HepG2 (cell line): ENCODE results near the gene ZNF444. TPM values are rescaled to one million over a fixed set of nuclear protein-coding genes. Genes with fewer than 3 reads are reported as not detected.

Experiments used
- ATM ChIP-seq: fragments of 450-650 bp; IDR thresholded peaks from 2 replicates; pipeline ENCODE4 v1.7.1; 2017; ENCODE audit warnings: mild to moderate bottlenecking, borderline replicate concordance
- CREB3 ChIP-seq: sonication (generic); formaldehyde crosslinking; IDR thresholded peaks from 2 replicates; pipeline ENCODE4 v1.5.0; 2020; ENCODE audit warnings: missing genetic modification reagents
- CSRNP2 ChIP-seq: sonication (generic); formaldehyde crosslinking; conservative IDR thresholded peaks from 2 replicates; pipeline ENCODE4 v1.8.0; 2022; ENCODE audit warnings: low read depth, missing genetic modification reagents
- FOXP1 ChIP-seq, 2 experiments: fragments of 450-650 bp in 1 of 2; IDR thresholded peaks; 2 replicates each; pipeline ENCODE4 v1.6.1; 2017 to 2018; ENCODE audit warnings: antibody characterized with exemption in 1 of 2
- GATAD1 ChIP-seq: IDR thresholded peaks from 2 replicates; pipeline ENCODE4 v1.6.1; 2016; ENCODE audit warnings: missing genetic modification reagents, missing compliant biosample characterization
- HNF4A ChIP-seq: sonication (generic); formaldehyde crosslinking; IDR thresholded peaks from 2 replicates; pipeline ENCODE4 v1.4.0; 2020; ENCODE audit warnings: missing genetic modification reagents
- IRX3 ChIP-seq: sonication (generic); formaldehyde crosslinking; IDR thresholded peaks from 2 replicates; pipeline ENCODE4 v1.8.1; 2023; ENCODE audit warnings: mild to moderate bottlenecking, low read depth, missing genetic modification reagents, borderline replicate concordance
- MTF2 ChIP-seq: sonication (generic); formaldehyde crosslinking; IDR thresholded peaks from 2 replicates; pipeline ENCODE4 v1.5.0; 2020; ENCODE audit warnings: missing genetic modification reagents, borderline replicate concordance
- PPARG ChIP-seq: conservative IDR thresholded peaks from 2 replicates; pipeline ENCODE4 v1.6.1; 2016; ENCODE audit warnings: missing biosample characterization, missing genetic modification reagents
- SAP130 ChIP-seq: IDR thresholded peaks from 2 replicates; pipeline ENCODE4 v1.6.1; 2016; ENCODE audit warnings: low read depth
- SP4 ChIP-seq: sonication (generic); formaldehyde crosslinking; IDR thresholded peaks from 2 replicates; pipeline ENCODE4 v1.8.1; 2023; ENCODE audit warnings: mild to moderate bottlenecking, missing genetic modification reagents
- ZBTB42 ChIP-seq: sonication (generic); formaldehyde crosslinking; IDR thresholded peaks from 2 replicates; pipeline ENCODE4 v1.5.0; 2020; ENCODE audit warnings: mild to moderate bottlenecking, missing genetic modification reagents
- ZFP1 ChIP-seq: IDR thresholded peaks from 2 replicates; pipeline ENCODE4 v1.6.1; 2016
- ZFY ChIP-seq: sonication (generic); formaldehyde crosslinking; IDR thresholded peaks from 2 replicates; pipeline ENCODE4 v1.4.0; 2020; ENCODE audit warnings: missing genetic modification reagents
- ZMYM2 ChIP-seq: sonication (generic); formaldehyde crosslinking; IDR thresholded peaks from 2 replicates; pipeline ENCODE4 v1.8.0; 2022; ENCODE audit warnings: mild to moderate bottlenecking, missing genetic modification reagents
- ZNF136 ChIP-seq: sonication (generic); formaldehyde crosslinking; IDR thresholded peaks from 2 replicates; pipeline ENCODE4 v1.8.1; 2022; ENCODE audit warnings: low read depth, mild to moderate bottlenecking, moderate library complexity, missing genetic modification reagents
- ZNF207 ChIP-seq: fragments of 450-650 bp; IDR thresholded peaks from 2 replicates; pipeline ENCODE4 v1.6.1; 2016; ENCODE audit warnings: antibody characterized with exemption, borderline replicate concordance
- ZNF331 ChIP-seq: sonication (generic); formaldehyde crosslinking; IDR thresholded peaks from 2 replicates; pipeline ENCODE4 v1.4.0; 2020; ENCODE audit warnings: missing genetic modification reagents
- ZNF660 ChIP-seq: sonication (generic); formaldehyde crosslinking; IDR thresholded peaks from 2 replicates; pipeline ENCODE4 v1.5.1; 2020; ENCODE audit warnings: mild to moderate bottlenecking, low read depth, missing genetic modification reagents, borderline replicate concordance
- ZNF800 ChIP-seq: sonication (generic); formaldehyde crosslinking; IDR thresholded peaks from 2 replicates; pipeline ENCODE4 v1.4.0; 2020; ENCODE audit warnings: missing genetic modification reagents
- ZSCAN5A ChIP-seq: sonication (generic); formaldehyde crosslinking; IDR thresholded peaks from 2 replicates; pipeline ENCODE4 v1.8.0; 2022; ENCODE audit warnings: mild to moderate bottlenecking, missing genetic modification reagents, borderline replicate concordance
- ZXDC ChIP-seq: sonication (generic); formaldehyde crosslinking; IDR thresholded peaks from 2 replicates; pipeline ENCODE4 v1.5.0; 2020; ENCODE audit warnings: mild to moderate bottlenecking, missing genetic modification reagents
- polyA plus RNA-seq, 8 experiments: library from polyadenylated mRNA; depleted of rRNA in 3 of 8; stranded (reverse) in 7 of 8; unstranded in 1 of 8; fragments of >200 nt; fragmentation: Illumina TruSeq in 4 of 8; extraction: Trizol in 4 of 8; gene quantifications; 2 replicates each; pipeline versions ENCODE4 v1.2.1 to v1.2.3, GENCODE V29; 2011 to 2016; ENCODE audit warnings: low read depth in 4 of 8, missing spikeins in 1 of 8, mixed read lengths in 1 of 8; ENCODE audit not compliant: insufficient read depth in 1 of 8
- total RNA-seq, 5 experiments: library from RNA; depleted of rRNA; stranded (reverse); fragments of >200 nt; fragmentation: Illumina TruSeq; extraction: Trizol; gene quantifications; 2 replicates each; pipeline ENCODE4 v1.2.3, GENCODE V29; 2016; ENCODE audit warnings: low read depth in 1 of 5

ZNF444 gene
- total and polyA plus RNA-seq, 2 of the 13 experiments (the other 11 are each of a cell fraction or from before 2014, with no cell fraction given) = 27.4 to 30.3 TPM

GRCh38 chr19:56170261-56170660 is 29.2 kb downstream of the ZNF444 start (continued):
- TF ChIP-seq ZXDC (no peak), ZNF136 (CRISPR knock-in tag) (no peak), ZNF331 (CRISPR knock-in tag) (peak; percentile 50; the same call in 1 of the 2 replicates), ZFY (CRISPR knock-in tag) (peak; percentile 31; the same call in 1 of the 2 replicates), ZSCAN5A (CRISPR knock-in tag) (no peak), ZNF207 (no peak), ZFP1 (CRISPR knock-in tag) (no peak), ZNF660 (CRISPR knock-in tag) (no peak), GATAD1 (CRISPR knock-in tag) (peak; percentile 56; the same call in 1 of the 2 replicates), CREB3 (no peak), PPARG (no peak), ATM (no peak), ZMYM2 (CRISPR knock-in tag) (no peak), IRX3 (CRISPR knock-in tag) (no peak), HNF4A (peak; percentile 48; the same call in 1 of the 2 replicates), CSRNP2 (CRISPR knock-in tag) (no peak), MTF2 (CRISPR knock-in tag) (no peak), ZNF800 (CRISPR knock-in tag) (0 out of 2 replicates have a peak, but pooled peaks have one; percentile 35), SP4 (CRISPR knock-in tag) (no peak), FOXP1 (IDR thresholded peaks at IDR 0.05) (no peak), FOXP1 (CRISPR knock-in tag; IDR thresholded peaks at IDR 0.05) (peak; percentile 49; the same call in 1 of the 2 replicates), SAP130 (CRISPR knock-in tag) (peak; percentile 97), ZBTB42 (CRISPR knock-in tag) (no peak)
